ENCODE results near the gene SH3BGRL2. TPM values are rescaled to one million over a fixed set of nuclear protein-coding genes. Genes with fewer than 3 reads are reported as not detected.

Gene SH3BGRL2
- total RNA-seq, 2 experiments from 2014 or later, result 0.25 TPM; not detected in 1

Other genes with a start within 250 kb of the SH3BGRL2 start
- gene LCA5, start 93.9 kb upstream of the SH3BGRL2 start, total RNA-seq (2014; rRNA removed; shearing (Covaris generic)), result 0.77 and 1.3 TPM in 2 replicates
- 2.0 and 2.4 TPM in 2 replicates for gene LCA5, start 93.9 kb upstream of the SH3BGRL2 start, total RNA-seq (2022)

Measured in OCI-LY7 (cell line).